ENCODE data around the gene ACADM.
"Not testable (repeated sequence)": the region's sequence is repeated elsewhere in the genome, so short reads cannot be mapped to it uniquely, and the experiment has no call there.

ACADM gene

GRCh38 chr1:75742047-75742625, 17.6 kb downstream of the ACADM start:
- no peak for DNase-seq

GRCh38 chr1:75745276-75745675, 20.8 kb downstream of the ACADM start:
- no peak for DNase-seq

- not testable (repeated sequence) for DNase-seq
These were observed 32.7 kb downstream of the ACADM start for GRCh38 chr1:75757210-75757609.

- not testable (repeated sequence) for DNase-seq
These were observed 34.0 kb downstream of the ACADM start for GRCh38 chr1:75758543-75758942.

DNA sequence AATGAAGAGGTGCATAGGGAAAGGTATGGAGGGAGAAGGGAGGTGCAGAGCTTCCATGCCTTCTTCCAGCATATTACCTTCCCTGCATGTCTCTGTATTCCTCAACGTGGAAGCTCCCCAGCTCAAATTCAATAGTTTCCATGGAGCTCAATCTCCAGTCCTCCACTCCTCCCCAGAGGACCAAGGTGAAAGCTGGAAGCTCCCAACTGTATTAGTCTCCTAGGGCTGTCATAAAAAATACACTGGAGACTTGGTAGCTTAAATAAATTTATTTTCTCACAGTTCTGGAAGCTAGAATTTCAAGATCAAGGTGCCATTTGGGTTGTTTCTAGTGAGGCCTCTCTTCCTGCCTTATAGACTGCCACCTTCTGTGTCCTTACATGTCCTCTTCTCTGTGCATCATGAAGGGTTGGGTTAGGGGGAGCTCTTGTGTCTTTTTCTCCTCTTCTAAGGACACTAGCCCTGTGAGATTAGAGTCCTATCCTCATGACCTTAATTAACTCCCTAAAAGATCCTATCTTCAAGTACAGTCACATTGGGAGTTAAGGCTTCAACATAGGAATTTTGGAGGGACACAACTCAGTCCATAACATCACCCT, 39.6 kb downstream of the ACADM start:
- no peak for DNase-seq

DNA sequence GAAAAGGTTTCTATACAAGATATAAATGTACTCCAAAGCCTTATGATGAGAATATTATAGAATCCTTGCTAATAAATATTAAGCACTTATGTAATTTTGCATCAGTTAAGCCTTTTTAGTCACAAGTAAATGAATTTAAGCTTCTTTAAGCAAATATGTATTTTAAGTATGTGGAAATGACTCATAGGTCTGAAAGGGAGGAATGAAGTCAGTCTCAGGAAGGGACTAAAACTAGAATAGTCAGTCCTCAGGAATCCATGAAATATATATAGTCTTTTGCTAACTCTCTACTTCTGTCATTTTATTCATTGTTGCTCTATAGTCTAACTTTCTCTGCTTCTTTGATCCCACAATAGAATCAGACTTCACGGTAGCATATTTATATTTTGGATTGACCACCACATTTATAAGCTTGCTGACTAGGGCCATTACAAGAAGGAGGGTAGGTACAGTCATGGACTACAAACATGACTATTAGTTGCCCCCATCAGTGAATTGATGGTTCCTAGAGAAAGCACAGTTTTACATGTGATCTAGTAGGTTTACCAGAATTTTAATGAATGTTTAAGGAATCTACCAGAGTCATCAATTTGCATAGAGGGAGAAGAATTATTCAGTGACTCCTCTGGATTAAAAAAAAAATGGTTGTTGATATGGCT, 41.3 kb downstream of the ACADM start:
- no peak for DNase-seq

DNA sequence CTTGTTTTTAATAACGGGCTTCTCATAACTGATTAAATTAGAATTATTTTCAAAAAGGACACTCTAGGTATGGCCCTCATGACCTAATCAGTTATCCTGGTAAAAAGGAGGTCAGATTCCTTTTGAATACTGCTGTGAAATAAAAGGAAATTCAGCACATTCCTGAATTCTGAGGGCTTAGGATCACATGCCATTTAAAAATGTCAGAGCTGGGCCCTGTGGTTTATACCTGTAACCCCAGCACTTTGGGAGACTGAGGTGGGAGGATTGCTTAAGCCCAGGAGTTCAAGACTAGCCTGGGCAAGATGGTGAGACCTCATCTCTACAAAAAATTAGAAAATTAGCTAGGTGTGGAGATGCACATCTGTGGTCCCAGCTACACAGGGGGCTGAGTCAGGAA, 43.5 kb downstream of the ACADM start:
- no peak for DNase-seq

GRCh38 chr1:75770761-75771160, 46.3 kb downstream of the ACADM start:
- DNase-seq = no peak

DNA sequence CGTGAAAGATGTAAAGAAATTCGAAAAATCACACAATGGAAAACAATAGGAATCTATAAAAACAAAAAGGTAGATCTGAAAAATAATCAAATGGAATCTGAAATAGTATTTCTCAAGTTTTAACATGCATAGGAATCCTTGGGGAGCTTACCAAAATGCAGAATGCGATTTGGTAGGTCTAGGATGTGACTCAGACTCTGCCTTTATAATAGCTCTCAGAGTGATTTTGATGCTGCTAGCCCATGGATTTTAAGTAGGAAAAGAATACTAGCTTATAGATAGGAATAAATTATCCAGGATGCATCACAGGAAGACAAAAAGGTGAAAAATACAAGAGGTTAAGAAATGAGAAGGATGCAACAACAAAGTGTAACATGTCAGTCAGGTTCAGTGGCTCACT, 47.5 kb downstream of the ACADM start:
- DNase-seq = no peak

DNA sequence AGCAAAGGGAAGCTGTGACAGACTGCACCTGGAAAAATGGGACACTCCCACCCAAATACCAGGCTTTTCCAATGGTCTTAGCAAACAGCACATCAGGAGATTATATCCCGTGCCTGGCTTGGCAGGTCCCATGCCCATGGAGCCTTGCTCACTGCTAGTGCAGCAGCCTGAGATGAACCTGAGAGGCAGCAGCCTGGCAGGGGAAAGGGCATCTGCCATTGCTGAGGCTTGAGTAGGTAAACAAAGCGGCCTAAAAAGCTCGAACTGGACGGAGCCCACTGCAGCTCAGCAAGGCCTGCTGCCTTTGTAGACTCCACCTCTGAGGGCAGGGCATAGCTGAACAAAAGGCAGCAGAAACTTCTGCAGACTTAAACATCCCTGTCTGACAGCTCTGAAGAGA, 53.3 kb downstream of the ACADM start:
- not testable (repeated sequence) for DNase-seq

- DNase-seq = not testable (repeated sequence)
These were observed 54.2 kb downstream of the ACADM start for GRCh38 chr1:75778694-75779093.

- DNase-seq = not testable (repeated sequence)
These were observed 55.7 kb downstream of the ACADM start for GRCh38 chr1:75780183-75780582.

DNA sequence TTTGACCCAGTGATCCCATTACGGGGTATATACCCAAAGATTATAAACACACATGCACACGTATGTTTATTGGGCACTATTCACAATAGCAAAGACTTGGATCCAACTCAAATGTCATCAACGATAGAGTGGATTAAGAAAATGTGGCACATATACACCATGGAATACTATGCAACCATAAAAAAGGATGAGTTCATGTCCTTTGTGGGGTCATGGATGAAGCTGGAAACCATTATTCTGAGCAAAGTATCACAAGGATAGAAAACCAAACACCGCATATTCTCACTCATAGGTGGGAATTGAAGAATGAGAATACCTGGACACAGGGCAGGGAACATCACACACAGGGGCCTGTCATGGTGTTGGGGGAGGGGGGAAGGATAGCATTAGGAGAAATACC, 59.4 kb downstream of the ACADM start:
- DNase-seq = not testable (repeated sequence)

DNA sequence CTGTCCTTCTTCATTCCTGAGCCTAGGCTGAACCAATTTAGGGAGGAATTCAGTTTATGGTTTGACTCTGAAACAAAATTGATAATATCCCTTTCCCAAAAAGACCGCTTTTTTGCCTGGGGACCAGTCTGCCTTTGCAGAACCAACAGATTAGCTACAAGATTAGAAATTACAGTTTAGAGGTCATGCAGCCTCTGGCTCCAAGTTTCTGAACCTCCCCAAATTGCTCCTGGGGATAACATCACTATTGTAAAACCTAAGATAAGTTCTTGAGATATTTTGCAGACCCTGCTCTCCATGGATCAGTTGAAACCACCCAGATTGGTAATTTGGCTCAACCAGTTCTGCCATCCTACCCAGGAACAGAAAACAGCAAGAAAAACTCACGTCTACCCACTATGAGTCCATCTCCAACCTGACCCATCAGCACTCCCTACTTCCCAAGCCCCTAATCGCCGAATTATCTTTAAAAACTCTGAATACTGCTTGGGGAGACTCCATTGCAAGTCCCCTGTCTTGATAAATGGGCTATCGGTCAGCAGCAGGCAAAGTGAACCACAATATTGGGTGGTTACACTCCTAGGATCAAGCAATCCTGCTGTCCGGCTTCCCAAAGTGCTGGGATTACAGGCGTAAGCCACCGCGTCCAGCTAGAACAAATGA, 60.9 kb downstream of the ACADM start:
- no peak for DNase-seq

- peak; percentile 95 for DNase-seq
These were observed 61.7 kb downstream of the ACADM start, which contains the start of gene RABGGTB for GRCh38 chr1:75785983-75786853. RABGGTB (plus strand) TSS chr1:75786256; CDS start chr1:75786272, 16 bp downstream.

DNA sequence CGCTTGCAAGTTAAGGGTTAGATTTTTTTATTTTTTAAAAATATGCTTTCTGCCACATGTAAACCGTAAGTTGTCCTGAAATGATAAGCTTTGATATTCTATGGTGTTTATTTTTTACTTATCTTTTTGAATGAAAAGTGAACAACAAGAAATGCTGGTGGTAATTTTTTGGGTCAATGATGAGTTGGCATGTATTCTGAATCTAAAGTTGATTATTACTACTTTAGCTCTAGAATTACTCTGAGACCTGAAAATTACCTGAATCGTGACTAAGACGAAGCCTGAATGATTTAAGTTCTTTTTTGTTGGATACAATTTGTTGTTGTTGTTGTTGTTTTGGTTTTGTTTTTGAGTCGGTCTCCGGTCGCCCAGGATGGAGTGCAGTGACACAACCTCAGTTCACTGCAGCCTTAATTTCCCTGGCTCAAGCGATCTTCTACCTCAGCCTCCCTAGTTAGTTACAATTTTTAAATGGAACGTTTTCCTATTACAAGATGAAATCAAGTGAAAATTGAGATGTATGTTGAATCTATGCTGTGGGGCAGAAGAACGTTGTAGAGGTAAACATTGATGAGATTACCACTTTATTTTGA, 62.5 kb downstream of the ACADM start:
- DNase-seq = no peak

DNA sequence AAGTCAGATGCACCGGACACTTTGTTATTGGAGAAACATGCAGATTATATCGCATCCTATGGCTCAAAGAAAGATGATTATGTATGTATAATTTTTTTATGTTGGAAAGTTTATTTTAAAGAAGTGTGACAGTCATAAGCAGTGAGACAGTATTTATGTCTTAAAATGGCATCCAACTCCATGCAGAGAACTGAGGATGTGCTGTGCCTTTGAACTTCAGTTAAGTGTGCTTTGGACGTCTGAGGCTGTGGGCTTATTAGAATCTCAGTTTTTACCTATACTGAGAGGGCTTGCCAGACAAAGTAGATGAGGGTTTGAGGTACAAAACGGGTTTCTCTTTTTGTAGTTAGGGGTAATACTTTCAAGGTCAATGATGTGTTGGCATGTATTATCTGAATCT, 63.0 kb downstream of the ACADM start:
- DNase-seq = no peak

- no peak for DNase-seq
These were observed 65.5 kb downstream of the ACADM start for GRCh38 chr1:75789988-75790387.

GRCh38 chr1:75791022-75791421, 66.5 kb downstream of the ACADM start:
- peak; percentile 5 for DNase-seq

DNA sequence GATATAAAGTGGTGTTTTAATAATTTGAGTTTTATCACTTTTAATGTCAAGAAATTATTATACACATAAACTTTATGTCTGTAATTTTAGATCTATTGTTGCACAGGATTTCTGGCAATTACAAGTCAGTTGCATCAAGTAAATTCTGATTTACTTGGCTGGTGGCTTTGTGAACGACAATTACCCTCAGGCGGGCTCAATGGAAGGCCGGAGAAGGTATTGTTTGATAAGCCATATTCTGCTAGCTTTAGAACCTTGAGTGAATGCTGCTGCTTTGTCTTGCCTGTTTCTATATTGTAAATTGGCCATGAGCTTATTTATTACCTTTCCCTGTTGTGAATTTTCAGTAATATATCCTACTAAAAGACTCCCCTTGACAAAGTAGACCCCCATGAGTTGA, 67.6 kb downstream of the ACADM start:
- no peak for DNase-seq

DNA sequence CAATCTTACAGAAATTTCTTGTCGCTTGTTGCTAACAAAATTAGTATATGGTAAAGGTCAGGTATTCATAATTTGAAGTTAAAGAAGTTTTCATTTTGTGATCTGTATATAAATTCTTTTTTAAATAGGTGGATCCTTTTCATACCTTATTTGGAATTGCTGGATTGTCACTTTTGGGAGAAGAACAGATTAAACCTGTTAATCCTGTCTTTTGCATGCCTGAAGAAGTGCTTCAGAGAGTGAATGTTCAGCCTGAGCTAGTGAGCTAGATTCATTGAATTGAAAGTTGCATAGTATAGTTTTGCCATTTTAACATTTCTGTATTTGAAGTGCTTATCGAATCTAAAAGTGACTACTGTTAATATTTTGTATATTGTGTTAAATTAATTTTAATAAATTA, 69.9 kb downstream of the ACADM start:
- DNase-seq = no peak

- no peak for DNase-seq
These were observed 71.2 kb downstream of the ACADM start for GRCh38 chr1:75795703-75796193.
